Spleen (tissue), 7 donors: ENCODE data around the gene FBXW10.
"Not testable (repeated sequence)": the region's sequence is repeated elsewhere in the genome, so short reads cannot be mapped to it uniquely, and the experiment has no call there.

Source experiments
- CTCF ChIP-seq, 11 experiments: fragments of 200-600 bp in 7 of 11; fragments of 450-650 bp in 4 of 11; sonication (generic) in 4 of 11; IDR thresholded peaks in 8 of 11; conservative IDR thresholded peaks in 3 of 11; 1 replicate in 7 of 11; 2 replicates in 4 of 11; pipeline versions ENCODE4 v1.4.0 to v1.8.0; 2016 to 2021; ENCODE audit warnings: antibody characterized with exemption in 11 of 11, inconsistent platforms in 4 of 11, mild to moderate bottlenecking in 1 of 11
- POLR2A ChIP-seq, 3 donors: fragments of 450-650 bp; IDR thresholded peaks; one replicate each; pipeline ENCODE4 v1.5.1; 2017; ENCODE audit warnings: antibody characterized with exemption in 3 of 3, mild to moderate bottlenecking in 1 of 3
- donor health status: DM: no; HTN: no; CAD: no; lungs with moderate emphysema.
- donor health status: DM: no; HTN: no; CAD: no.
- donor health status: DM: no; HTN: no; CAD: no.

GRCh38 chr17:18796887-18797286, 53.0 kb downstream of the FBXW10 start:
- TF ChIP-seq POLR2A (IDR thresholded peaks at IDR 0.05); CTCF (IDR thresholded peaks at IDR 0.05 in 8 of 11, conservative IDR thresholded peaks at IDR 0.05 in 3 of 11): not testable (repeated sequence)
